NB4 (cell line): Measurements from ENCODE around the gene LRMDA.

ENCODE experiments used
- DNase-seq: peaks from one replicate; pipeline ENCODE4 v3.0.0; 2010; ENCODE audit warnings: low read depth
- H3K4me3 ChIP-seq: one replicate; pipeline ENCODE4 v1.5.1; 2011; ENCODE audit warnings: mild to moderate bottlenecking, low read depth, low read length, moderate library complexity
- CTCF ChIP-seq: IDR thresholded peaks from one replicate; pipeline ENCODE4 v1.5.1; 2012; ENCODE audit warnings: low read depth, low read length
- MYC ChIP-seq: IDR thresholded peaks from 2 replicates; pipeline ENCODE4 v1.6.1; 2011; ENCODE audit warnings: low read depth, low read length
- POLR2A ChIP-seq: IDR thresholded peaks from 2 replicates; pipeline ENCODE4 v1.6.1; 2011; ENCODE audit warnings: mild to moderate bottlenecking; ENCODE audit not compliant: insufficient read length; ENCODE audit errors: extremely low read depth
- TF ChIP-seq, protein P1 (sequence below): IDR thresholded peaks from 2 replicates; pipeline ENCODE4 v1.6.1; 2011; ENCODE audit warnings: low read depth, low read length

Gene LRMDA

DNA sequence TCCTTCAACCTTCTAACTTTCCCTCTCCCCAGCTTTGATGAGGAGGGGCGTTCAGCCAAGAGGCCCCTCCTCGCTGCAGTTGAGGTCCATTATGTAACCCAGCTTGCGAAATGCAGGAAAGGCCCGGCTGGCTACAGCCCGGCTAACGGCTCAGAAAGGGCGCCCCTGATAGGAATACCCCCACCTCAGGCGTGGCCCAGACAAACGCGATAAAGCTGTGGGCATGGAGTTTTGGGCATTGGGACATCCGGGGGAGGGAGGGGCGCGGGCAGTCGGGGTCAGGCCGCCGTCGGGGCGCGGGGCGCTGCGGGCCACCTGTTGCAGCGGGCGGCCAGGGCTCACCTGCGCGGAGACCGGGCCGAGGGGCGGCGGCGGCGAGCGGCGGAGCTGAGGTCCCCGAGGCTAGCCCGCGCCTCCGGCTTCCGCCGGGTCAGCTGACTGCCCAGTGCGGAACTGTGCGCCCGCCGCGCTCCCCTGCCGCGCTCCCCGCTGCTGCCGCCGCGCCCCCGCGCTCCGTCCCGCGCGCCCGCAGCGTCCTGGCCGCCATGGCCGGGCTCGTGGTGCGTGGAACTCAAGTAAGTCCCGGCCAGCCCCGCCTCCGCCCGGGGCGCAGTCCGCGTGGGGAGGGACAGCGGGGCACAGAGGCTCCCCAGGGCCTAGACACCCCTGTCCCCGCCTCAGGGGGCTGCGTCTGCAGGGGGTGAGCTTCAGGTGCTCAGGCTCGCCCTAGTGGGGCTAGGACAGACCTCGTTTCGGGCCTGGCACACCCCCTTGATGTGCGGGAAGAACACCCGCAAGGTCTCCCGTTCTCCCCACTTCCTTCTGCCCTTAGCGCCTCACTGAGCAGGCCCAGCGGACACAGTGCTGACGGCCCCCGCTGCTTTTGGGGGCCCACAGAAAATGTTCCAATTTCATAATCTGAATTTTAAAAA lies at the start of gene LRMDA:
Gene LRMDA, plus strand, starts transcription at position 445 of the 932 bp plus-strand sequence.
- peak; percentile 99 for DNase-seq
- TF ChIP-seq, protein P1, sequence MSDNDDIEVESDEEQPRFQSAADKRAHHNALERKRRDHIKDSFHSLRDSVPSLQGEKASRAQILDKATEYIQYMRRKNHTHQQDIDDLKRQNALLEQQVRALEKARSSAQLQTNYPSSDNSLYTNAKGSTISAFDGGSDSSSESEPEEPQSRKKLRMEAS = peak; percentile 74
- peak; percentile 91 for TF ChIP-seq MYC
- no peak for TF ChIP-seq CTCF
- TF ChIP-seq POLR2A = peak; percentile 76
- peak within 1 kb of the TSS; percentile 63 for H3K4me3 ChIP-seq

DNA sequence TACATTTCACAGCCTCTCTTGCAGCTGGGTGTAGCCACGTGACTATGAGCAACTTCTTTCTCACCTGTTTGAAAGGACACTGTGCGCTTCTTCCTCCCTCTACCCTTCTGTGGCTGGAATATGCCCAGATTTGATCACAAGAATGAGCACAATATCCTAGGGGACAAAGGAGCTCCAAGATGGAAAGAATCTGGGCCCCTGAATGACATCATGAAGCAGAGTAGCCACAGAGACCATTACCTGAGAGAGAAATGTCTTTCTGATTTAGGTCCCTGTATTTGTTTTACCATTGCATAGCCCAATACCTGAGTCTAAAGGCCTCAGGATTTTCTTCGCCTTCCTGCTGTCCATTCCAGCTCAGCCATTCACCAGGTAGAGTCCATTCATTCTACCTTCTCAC lies 45.3 kb upstream of the LRMDA start:
- no peak for TF ChIP-seq CTCF
- TF ChIP-seq, protein P1 = no peak
- TF ChIP-seq MYC = no peak
- no peak for TF ChIP-seq POLR2A
- no peak for DNase-seq
- no peak overlapping the region for H3K4me3 ChIP-seq

DNA sequence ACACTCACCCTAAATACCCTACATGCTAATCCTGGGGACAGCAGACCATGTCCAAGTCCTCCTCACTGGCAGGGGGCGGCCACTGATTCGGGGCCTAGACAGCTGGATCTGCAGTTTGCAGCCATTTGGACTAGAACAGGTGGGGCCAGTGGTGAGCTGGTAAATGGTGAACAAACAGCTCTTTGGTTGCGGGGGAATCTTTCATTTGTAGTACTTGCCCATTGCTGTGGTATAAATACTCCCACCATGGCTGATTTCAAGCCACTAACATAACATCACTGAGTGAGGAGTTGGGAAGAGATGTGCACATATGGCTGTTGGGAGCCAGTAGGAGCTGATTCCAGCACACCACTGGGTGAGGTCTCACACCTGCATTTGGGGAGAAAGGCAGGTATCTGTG lies 43.3 kb upstream of the LRMDA start:
- TF ChIP-seq, protein P1 = no peak
- TF ChIP-seq CTCF = no peak
- no peak for TF ChIP-seq POLR2A
- no peak for TF ChIP-seq MYC
- no peak for DNase-seq
- no peak overlapping the region for H3K4me3 ChIP-seq

- no peak overlapping the region for H3K4me3 ChIP-seq
- TF ChIP-seq CTCF = no peak
- no peak for TF ChIP-seq MYC
- TF ChIP-seq, protein P1 = no peak
- no peak for TF ChIP-seq POLR2A
- no peak for DNase-seq
Observed at GRCh38 chr10:75390178-75390577, 41.2 kb upstream of the LRMDA start.

- no peak for DNase-seq
- TF ChIP-seq, protein P1 = no peak
- TF ChIP-seq MYC (no peak), POLR2A (no peak), CTCF (no peak)
- H3K4me3 ChIP-seq = no peak overlapping the region
Observed at GRCh38 chr10:75392271-75392670, 39.2 kb upstream of the LRMDA start.
